Activated T-cell treated with anti-CD3 and anti-CD28 coated beads, Interleukin-2, amount 50 U/mL, for 4 hours (primary cell): ENCODE measurements around the gene GMCL2. TPM values are rescaled to one million over a fixed set of nuclear protein-coding genes. Genes with fewer than 3 reads are reported as not detected.

Experiments
- ATAC-seq, 2 donors: fragments of 200-7000 bp; cut with Tn5 transposase; one replicate each; pipeline ENCODE4 v1.10.0; 2021
- DNase-seq: peaks from one replicate; pipeline ENCODE4 v3.0.0-alpha.2; 2020
- H3K27me3 Mint-ChIP-seq: one replicate; pipeline ENCODE4 v1.8.0; 2021; ENCODE audit warnings: low read depth, mixed read lengths
- H3K36me3 Mint-ChIP-seq: one replicate; pipeline ENCODE4 v1.8.0; 2022; ENCODE audit warnings: mixed read lengths; ENCODE audit not compliant: insufficient read depth
- H3K4me1 Mint-ChIP-seq: one replicate; pipeline ENCODE4 v1.8.0; 2021; ENCODE audit warnings: low read depth, mixed read lengths
- H3K4me3 Mint-ChIP-seq: one replicate; pipeline ENCODE4 v1.8.0; 2021; ENCODE audit warnings: mild to moderate bottlenecking, moderate library complexity, mixed read lengths
- H3K9me3 Mint-ChIP-seq: one replicate; pipeline ENCODE4 v1.8.0; 2021; ENCODE audit warnings: mixed read lengths
- total RNA-seq, 3 donors: library from RNA; stranded (reverse); gene quantifications; one replicate each; pipeline ENCODE4 v1.2.1, GENCODE V29; 2021

GMCL2 gene
- total RNA-seq, 3 donors from 2014 or later: not detected

DNA sequence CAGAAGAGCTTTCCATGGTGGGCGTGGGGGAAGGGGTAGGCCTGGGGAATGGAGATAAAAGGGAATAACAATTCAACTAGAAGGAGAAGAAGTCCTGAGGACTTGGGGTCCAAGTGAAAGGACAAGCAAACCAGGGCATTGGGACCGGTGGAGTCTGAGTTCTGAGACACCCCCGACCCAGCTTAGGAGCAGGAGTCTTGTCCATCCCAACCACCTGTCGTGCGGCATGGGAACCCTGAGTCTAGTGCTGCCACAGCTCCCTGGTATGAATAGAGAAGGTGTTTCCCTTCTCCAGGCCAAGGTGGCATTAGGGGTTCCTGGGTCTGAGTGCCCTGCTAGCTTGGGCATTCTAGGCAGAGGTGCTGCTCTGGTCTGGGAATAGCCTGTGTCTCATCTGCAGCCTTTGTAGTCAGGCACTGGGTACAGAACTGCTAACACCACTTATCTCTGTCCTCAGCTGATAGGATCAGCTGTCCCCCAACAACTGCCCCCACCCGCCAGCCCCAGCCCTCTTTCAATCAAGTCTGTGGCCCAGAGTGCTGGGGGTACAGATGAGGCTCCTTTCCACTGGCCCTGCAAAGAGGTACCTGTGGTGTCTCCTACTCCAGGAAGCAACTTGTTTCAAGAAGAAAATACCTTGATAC is 27.1 kb upstream of the GMCL2 start:
- H3K9me3 Mint-ChIP-seq: no peaks in the 10 kb centered on the region
- no peak overlapping the region for H3K4me3 Mint-ChIP-seq
- H3K36me3 Mint-ChIP-seq: peaks cover 44% of the 10 kb centered on the region
- DNase-seq (no peak), ATAC-seq (peak; percentile 3 to 4)
- peaks cover 9% of the 10 kb centered on the region for H3K4me1 Mint-ChIP-seq
- H3K27me3 Mint-ChIP-seq: no peaks in the 10 kb centered on the region

DNA sequence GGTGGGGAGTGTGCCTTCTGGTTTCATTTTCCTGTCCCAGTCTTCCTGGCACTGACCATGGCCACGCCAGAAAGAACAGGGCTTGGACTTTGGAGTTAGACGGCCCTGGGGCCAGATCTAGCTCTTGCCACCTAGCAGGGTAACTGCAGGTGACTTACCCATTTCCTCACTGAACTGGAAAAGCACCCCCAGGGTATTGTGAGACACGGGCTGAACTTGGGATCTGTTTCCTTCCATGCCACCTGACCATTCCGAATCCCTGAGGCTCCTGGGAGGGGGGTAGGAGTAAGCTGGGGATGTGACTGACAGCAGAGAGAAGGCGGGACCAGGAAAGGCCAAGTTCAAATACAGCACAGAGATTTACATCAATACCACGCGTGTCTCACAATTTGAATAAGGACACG is 26.6 kb upstream of the GMCL2 start:
- Mint-ChIP-seq H3K9me3 (no peaks in the 10 kb centered on the region), H3K4me1 (peaks cover 12% of the 10 kb centered on the region), H3K36me3 (peaks cover 46% of the 10 kb centered on the region), H3K27me3 (no peaks in the 10 kb centered on the region), H3K4me3 (no peak overlapping the region)
- ATAC-seq (no peak), DNase-seq (no peak)

- Mint-ChIP-seq H3K27me3 (no peaks in the 10 kb centered on the region), H3K4me3 (no peak overlapping the region), H3K4me1 (peaks cover 16% of the 10 kb centered on the region), H3K36me3 (peaks cover 48% of the 10 kb centered on the region), H3K9me3 (no peaks in the 10 kb centered on the region)
- ATAC-seq (peak; percentile 1 to 6), DNase-seq (no peak)
These were observed 25.9 kb upstream of the GMCL2 start for GRCh38 chr5:178213003-178213461.

GRCh38 chr5:178212241-178213002 is 25.3 kb upstream of the GMCL2 start:
- Mint-ChIP-seq H3K4me3 (no peak overlapping the region), H3K27me3 (no peaks in the 10 kb centered on the region), H3K9me3 (no peaks in the 10 kb centered on the region), H3K4me1 (peaks cover 23% of the 10 kb centered on the region), H3K36me3 (peaks cover 55% of the 10 kb centered on the region)
- DNase-seq: no peak
- peak; percentile 3 for ATAC-seq

DNA sequence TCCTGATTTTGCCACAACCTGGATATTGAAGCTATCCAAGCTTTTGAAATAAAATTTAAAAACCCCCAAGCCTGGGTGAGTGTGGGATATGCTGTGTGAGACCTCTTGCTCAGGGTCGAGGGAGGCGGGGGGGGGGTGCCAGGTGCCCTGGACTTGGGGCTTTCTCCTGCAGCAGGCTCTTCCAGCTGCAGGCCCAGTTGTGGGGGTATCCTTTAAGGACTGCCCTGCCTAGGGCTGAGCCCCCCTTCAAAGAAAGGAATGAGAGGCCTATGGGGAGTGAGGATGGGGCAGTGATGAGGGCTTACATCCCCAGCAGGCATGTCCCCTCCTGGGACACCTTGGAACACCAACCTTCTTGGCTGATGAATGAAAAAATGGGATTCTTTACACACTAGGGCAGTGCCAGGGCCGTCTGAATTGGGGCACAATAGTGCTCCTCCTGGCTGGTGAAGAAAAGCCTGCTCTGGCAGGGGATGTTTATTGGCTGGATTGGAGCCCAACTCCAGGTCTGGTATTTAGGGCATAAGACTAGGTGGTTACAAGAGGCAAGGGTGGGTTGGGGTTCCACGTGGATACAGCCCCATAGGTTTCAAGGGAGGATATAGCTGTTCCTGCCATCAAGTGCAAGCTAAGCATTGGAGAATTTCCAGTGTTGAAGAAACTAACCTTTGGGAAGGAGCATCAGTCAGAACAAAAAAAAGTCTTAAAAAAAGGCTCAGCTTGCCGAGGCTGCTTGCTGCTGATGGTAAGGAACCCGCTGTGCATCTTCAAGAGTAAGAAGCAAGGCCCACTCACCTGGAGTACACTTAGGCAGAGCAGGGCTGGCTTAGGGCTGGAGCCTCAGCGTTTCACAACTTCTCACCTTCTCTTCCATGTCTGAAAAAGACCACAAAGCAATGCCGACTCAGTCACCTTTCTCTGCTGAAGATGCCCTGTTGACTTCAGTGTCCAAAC is 24.2 kb upstream of the GMCL2 start:
- Mint-ChIP-seq H3K36me3 (peaks cover 58% of the 10 kb centered on the region), H3K4me3 (no peak overlapping the region), H3K27me3 (no peaks in the 10 kb centered on the region), H3K9me3 (no peaks in the 10 kb centered on the region), H3K4me1 (peaks cover 33% of the 10 kb centered on the region)
- DNase-seq: no peak
- peak in 1 of 2 donors; percentile 0 for ATAC-seq

GRCh38 chr5:178210686-178211085 is 23.5 kb upstream of the GMCL2 start:
- Mint-ChIP-seq H3K9me3 (no peaks in the 10 kb centered on the region), H3K4me1 (peaks cover 35% of the 10 kb centered on the region), H3K4me3 (no peak overlapping the region), H3K36me3 (peaks cover 61% of the 10 kb centered on the region), H3K27me3 (no peaks in the 10 kb centered on the region)
- ATAC-seq (no peak), DNase-seq (no peak)

DNA sequence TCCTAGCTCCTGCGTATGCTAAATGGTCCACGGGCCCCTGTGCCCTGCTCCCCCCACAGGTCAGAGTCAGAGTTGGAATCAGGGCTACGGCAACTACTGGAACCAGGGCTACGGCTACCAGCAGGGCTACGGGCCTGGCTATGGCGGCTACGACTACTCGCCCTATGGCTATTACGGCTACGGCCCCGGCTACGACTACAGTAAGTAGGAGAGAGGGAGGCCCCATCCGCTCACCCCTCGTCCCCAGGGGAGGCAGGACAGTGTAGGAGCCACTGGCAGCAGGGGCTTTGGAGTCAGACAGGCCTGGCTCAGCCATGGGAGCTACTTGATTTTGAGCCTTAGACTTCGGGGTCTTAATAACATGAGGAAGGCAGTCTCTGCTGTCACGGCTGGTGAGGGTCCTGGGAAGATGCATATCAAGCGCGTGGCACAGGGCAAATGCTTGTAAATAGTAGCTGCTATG is 22.9 kb upstream of the GMCL2 start:
- no peak overlapping the region for H3K4me3 Mint-ChIP-seq
- H3K27me3 Mint-ChIP-seq: no peaks in the 10 kb centered on the region
- peaks cover 35% of the 10 kb centered on the region for H3K4me1 Mint-ChIP-seq
- no peak for ATAC-seq
- H3K36me3 Mint-ChIP-seq: peaks cover 65% of the 10 kb centered on the region
- DNase-seq: no peak
- no peaks in the 10 kb centered on the region for H3K9me3 Mint-ChIP-seq

- H3K4me3 Mint-ChIP-seq: no peak overlapping the region
- peaks cover 62% of the 10 kb centered on the region for H3K36me3 Mint-ChIP-seq
- H3K27me3 Mint-ChIP-seq: no peaks in the 10 kb centered on the region
- H3K4me1 Mint-ChIP-seq: peaks cover 35% of the 10 kb centered on the region
- no peak for ATAC-seq
- H3K9me3 Mint-ChIP-seq: no peaks in the 10 kb centered on the region
- no peak for DNase-seq
These were observed 22.3 kb upstream of the GMCL2 start for GRCh38 chr5:178209334-178210072.

- DNase-seq (no peak), ATAC-seq (no peak)
- peak overlapping the region; percentile 38 for H3K4me3 Mint-ChIP-seq
- peaks cover 2% of the 10 kb centered on the region for H3K27me3 Mint-ChIP-seq
- peaks cover 32% of the 10 kb centered on the region for H3K4me1 Mint-ChIP-seq
- H3K9me3 Mint-ChIP-seq: no peaks in the 10 kb centered on the region
- peaks cover 60% of the 10 kb centered on the region for H3K36me3 Mint-ChIP-seq
These were observed 21.5 kb upstream of the GMCL2 start for GRCh38 chr5:178208540-178209227.

GRCh38 chr5:178207917-178208280 is 20.7 kb upstream of the GMCL2 start:
- Mint-ChIP-seq H3K4me3 (peak overlapping the region; percentile 95), H3K9me3 (no peaks in the 10 kb centered on the region), H3K27me3 (peaks cover 2% of the 10 kb centered on the region), H3K36me3 (peaks cover 56% of the 10 kb centered on the region), H3K4me1 (peaks cover 31% of the 10 kb centered on the region)
- no peak for DNase-seq
- no peak for ATAC-seq

DNA sequence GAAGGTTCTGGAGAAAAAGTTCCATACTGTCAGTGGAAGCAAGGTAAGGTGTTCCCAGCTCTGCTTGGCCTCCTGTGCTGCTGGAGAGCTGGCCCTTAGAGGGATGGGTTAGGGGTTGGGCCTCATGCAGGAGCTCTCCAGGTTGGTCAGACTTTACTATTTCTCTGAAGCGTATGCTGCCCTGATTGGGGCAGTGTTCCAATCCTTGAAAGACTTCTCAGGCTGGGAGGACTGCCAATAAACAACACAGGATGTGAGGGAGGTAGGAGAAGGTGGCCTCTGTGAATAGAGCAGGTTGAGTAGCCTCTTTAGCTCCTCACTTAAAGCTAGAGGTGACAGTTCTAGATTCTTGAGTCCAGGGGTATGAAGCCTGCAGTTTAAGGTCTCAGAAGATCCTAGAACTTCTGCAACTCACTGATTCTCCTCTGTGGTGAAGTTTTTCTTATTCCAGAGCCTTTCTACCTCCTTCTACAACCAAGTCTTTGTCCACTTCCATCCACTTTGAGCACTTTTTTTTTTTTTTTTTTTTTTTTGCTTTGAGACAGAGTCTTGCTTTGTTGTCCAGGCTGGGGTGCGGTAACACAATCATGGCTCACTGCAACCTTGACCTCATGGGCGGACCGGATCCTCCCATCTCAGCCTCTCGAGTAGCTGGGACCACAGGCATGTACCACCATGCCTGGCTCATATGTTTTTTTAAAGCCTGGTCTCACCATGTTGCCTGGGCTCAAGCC is 20.2 kb upstream of the GMCL2 start:
- ATAC-seq (no peak), DNase-seq (no peak)
- peaks cover 2% of the 10 kb centered on the region for H3K27me3 Mint-ChIP-seq
- H3K4me3 Mint-ChIP-seq: peak overlapping the region; percentile 95
- H3K9me3 Mint-ChIP-seq: no peaks in the 10 kb centered on the region
- H3K36me3 Mint-ChIP-seq: peaks cover 56% of the 10 kb centered on the region
- peaks cover 31% of the 10 kb centered on the region for H3K4me1 Mint-ChIP-seq

DNA sequence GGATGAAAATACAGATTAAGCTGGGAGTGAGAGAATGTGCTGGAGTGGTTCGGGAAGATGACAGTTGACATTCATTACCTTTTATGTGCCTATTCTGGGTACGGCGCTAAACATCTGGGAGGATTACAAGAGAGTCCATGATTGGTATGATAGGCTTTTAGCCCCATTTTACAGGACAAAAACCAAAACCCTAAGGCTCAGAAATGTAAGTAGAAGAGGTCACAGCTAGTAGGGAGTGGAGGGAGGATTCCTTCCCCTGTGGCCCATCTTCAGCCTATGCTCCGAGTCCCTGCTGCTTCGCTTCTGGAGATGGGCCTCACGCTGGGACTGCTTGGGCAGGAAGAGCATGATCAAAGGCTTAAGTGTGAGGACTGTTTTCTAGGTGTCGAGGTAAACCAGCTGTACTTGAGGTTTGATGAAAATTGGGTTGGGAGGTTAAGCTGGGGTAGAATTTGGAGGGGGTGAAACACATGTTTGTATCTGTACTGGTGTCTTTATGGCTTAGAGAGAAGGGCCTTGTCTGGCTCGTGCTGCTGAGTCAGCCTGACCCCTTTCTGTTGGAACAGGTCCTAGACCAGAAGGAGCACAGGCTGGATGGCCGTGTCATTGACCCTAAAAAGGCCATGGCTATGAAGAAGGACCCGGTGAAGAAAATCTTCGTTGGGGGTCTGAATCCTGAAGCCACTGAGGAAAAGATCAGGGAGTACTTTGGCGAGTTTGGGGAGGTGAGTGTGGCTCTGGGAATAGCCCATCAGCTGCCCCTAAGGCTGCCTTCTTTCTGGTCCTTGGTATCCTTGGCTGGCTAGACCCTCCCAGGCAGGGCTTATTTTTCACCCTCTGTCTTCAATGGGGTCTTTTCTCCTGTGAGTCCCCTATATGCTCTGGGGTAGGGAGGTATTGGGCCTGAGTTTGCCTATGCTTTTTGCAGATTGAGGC is 19.3 kb upstream of the GMCL2 start:
- DNase-seq (no peak), ATAC-seq (no peak)
- peak overlapping the region; percentile 95 for H3K4me3 Mint-ChIP-seq
- H3K4me1 Mint-ChIP-seq: peaks cover 31% of the 10 kb centered on the region
- peaks cover 2% of the 10 kb centered on the region for H3K27me3 Mint-ChIP-seq
- H3K36me3 Mint-ChIP-seq: peaks cover 52% of the 10 kb centered on the region
- no peaks in the 10 kb centered on the region for H3K9me3 Mint-ChIP-seq
